Stomach (tissue), 4 donors: Measurements from ENCODE around the gene COL4A4.

Experiments used
- POLR2A ChIP-seq, 4 donors: fragments of 450-650 bp; IDR thresholded peaks; one replicate each; pipeline ENCODE4 v1.6.1; 2016; ENCODE audit warnings: antibody characterized with exemption in 4 of 4, control low read depth in 2 of 4, mild to moderate bottlenecking in 1 of 4, moderate library complexity in 1 of 4
- TF ChIP-seq, protein P1 (sequence below), 7 experiments: fragments of 450-650 bp in 4 of 7; fragments of 200-600 bp in 3 of 7; sonication (generic) in 3 of 7; IDR thresholded peaks; one replicate each; pipeline ENCODE4 v1.5.1; 2016 to 2019; ENCODE audit warnings: antibody characterized with exemption in 7 of 7, control low read depth in 2 of 7, mild to moderate bottlenecking in 1 of 7

DNA sequence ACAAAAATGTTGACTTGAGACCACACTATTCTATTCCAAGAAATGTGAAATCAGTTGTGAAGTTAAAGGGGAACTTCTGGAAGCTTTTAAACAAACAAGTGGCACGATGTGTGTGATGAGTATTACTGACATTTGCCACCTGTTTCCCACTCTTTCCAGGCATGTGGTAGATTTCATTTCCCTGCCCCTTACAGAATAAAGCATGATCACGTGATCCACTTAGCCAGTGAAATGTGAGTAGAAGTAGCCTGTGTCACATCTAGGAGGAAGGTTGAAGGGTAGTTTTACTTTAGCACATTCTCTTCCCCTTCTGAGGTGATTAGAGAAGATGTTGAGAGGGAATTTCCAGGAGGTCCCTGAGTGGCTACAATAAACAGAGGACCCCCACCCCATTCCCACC is 3.8 kb downstream of the COL4A4 start:
- TF ChIP-seq, protein P1, sequence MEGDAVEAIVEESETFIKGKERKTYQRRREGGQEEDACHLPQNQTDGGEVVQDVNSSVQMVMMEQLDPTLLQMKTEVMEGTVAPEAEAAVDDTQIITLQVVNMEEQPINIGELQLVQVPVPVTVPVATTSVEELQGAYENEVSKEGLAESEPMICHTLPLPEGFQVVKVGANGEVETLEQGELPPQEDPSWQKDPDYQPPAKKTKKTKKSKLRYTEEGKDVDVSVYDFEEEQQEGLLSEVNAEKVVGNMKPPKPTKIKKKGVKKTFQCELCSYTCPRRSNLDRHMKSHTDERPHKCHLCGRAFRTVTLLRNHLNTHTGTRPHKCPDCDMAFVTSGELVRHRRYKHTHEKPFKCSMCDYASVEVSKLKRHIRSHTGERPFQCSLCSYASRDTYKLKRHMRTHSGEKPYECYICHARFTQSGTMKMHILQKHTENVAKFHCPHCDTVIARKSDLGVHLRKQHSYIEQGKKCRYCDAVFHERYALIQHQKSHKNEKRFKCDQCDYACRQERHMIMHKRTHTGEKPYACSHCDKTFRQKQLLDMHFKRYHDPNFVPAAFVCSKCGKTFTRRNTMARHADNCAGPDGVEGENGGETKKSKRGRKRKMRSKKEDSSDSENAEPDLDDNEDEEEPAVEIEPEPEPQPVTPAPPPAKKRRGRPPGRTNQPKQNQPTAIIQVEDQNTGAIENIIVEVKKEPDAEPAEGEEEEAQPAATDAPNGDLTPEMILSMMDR (IDR thresholded peaks at IDR 0.05): no peak
- TF ChIP-seq POLR2A (IDR thresholded peaks at IDR 0.05): no peak
